Coronary artery (tissue), 2 donors: ENCODE results near the gene ATXN1.
A peak's percentile ranks its signal among the peaks of the same experiment; 100 is the strongest.

Source experiments
- DNase-seq: peaks from one replicate; pipeline ENCODE4 v3.0.0-alpha.2; 2017; ENCODE audit warnings: low spot score
- H3K27ac ChIP-seq, 2 donors: fragments of 200-600 bp; sonication (generic); one replicate each; pipeline ENCODE4 v1.5.1; 2016 to 2019
- H3K4me3 ChIP-seq: fragments of 200-600 bp; sonication (generic); 2 replicates; pipeline ENCODE4 v1.5.1; 2016; ENCODE audit warnings: mild to moderate bottlenecking, moderate library complexity
- TF ChIP-seq, protein P1 (sequence below): fragments of 200-600 bp; sonication (generic); IDR thresholded peaks from one replicate; pipeline ENCODE4 v1.5.1; 2019; ENCODE audit warnings: antibody characterized with exemption

ATXN1 gene

DNA sequence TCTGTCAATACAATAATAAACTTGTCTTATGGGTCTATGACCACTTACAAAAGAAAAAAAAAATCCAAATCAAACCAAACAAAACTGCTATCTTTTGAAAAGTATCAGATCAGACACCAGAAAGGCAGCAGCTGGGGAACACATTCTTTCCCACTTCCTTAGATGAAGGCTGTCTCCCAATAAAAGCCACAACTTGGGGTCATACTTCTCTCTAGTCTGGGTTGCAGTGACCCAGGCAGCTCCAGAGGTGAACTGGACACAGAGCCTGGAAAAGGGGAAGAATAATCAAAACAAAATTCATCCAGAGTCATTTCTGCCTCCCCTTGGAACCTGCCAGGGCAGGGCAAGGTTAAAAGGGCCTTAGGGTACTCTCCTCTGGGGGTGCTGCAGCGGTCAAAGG is 19.1 kb downstream of the ATXN1 start:
- no peak for DNase-seq
- Histone ChIP-seq H3K4me3 (no peak overlapping the region), H3K27ac (peak overlapping the region in 1 of 2 donors; percentile 19)
- TF ChIP-seq, protein P1, sequence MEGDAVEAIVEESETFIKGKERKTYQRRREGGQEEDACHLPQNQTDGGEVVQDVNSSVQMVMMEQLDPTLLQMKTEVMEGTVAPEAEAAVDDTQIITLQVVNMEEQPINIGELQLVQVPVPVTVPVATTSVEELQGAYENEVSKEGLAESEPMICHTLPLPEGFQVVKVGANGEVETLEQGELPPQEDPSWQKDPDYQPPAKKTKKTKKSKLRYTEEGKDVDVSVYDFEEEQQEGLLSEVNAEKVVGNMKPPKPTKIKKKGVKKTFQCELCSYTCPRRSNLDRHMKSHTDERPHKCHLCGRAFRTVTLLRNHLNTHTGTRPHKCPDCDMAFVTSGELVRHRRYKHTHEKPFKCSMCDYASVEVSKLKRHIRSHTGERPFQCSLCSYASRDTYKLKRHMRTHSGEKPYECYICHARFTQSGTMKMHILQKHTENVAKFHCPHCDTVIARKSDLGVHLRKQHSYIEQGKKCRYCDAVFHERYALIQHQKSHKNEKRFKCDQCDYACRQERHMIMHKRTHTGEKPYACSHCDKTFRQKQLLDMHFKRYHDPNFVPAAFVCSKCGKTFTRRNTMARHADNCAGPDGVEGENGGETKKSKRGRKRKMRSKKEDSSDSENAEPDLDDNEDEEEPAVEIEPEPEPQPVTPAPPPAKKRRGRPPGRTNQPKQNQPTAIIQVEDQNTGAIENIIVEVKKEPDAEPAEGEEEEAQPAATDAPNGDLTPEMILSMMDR, result no peak

DNA sequence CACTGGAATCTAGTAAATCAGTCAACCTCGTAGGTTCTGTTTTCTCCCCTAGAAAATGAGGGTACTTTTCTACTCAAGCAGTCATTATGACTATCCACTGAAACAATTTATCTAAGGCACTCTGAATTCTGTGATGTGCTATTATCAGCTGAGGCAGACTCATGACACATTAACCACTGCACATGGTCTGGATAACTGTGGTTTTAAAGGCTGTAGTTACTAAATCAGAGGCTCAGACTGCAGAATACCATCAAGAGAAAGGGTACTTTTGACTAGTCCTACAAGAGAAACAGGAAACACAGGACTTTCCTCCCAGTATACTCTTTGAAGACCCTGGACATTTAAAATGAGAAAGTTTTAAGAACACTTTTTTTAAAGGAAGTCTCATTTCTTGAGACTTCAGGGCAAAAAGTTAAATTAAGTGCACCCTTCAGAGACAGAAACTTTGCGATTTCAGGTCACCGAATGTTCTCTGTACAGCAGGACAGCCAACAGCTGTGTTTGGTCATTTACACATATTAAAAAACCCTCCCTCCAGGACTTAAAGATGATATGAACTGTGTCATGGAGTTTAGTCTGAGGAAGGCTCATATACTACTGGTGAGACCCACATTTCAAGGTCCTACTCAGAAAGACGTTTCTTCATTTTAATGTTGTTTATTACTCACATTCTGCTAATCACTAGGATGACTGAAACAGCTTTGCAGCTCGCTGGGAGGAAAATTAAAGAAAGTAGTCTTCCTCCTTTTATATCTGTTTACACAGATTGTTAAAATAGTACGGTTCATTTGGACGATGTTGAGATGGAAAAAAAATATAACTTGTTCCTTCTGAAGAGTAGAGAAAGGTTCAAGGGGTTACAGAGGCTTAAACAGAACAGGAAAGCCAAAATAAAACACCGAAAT is 19.9 kb downstream of the ATXN1 start:
- H3K4me3 ChIP-seq, result no peak overlapping the region
- TF ChIP-seq, protein P1, result no peak
- peak overlapping the region; percentile 40 for H3K27ac ChIP-seq
- DNase-seq, result no peak

DNA sequence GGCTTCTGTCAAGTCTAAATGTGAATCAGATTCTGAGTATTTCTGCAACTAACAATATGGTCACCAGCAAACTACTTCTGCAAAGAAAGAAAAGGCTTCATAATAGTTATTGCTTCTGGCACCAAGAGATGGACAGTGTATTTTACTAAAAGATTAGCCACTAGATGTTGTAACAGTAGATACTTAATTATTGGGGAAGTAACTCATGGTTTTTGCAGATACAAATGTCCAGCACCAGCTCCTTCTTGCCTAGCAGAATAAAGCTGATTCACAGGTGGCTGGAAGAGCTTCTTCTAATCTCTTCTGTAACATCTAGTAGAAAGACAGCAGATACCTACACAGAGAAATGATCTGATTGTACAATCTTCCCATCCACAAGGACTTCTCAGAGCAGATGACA is 21.2 kb downstream of the ATXN1 start:
- TF ChIP-seq, protein P1, result no peak
- Histone ChIP-seq H3K4me3 (no peak overlapping the region), H3K27ac (peak overlapping the region in 1 of 2 donors; percentile 40)
- no peak for DNase-seq

DNA sequence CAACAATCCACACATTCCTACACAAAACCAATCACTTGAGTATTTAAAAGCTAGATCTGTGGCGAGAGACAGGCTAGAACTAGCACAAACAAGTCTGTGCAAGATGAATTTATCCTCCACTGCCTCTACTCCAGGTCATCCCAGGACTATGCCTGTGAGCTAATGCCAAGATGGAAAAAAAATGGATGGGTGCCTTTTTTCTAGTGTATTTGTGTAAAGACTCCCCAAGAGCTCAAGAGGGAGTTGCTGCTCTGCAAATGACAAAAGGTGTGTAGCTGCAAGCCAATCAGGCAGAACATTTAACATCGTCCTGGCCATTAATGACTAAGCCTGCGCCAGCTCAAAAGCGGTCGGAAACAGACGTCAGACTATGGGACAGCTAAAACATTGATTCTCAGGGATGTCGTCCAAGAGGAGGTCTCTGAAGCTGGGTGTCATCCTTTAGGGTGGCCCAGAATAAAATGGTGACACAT is 21.9 kb downstream of the ATXN1 start:
- TF ChIP-seq, protein P1, result no peak
- no peak for DNase-seq
- peak overlapping the region in 1 of 2 donors; percentile 40 for H3K27ac ChIP-seq
- no peak overlapping the region for H3K4me3 ChIP-seq

DNA sequence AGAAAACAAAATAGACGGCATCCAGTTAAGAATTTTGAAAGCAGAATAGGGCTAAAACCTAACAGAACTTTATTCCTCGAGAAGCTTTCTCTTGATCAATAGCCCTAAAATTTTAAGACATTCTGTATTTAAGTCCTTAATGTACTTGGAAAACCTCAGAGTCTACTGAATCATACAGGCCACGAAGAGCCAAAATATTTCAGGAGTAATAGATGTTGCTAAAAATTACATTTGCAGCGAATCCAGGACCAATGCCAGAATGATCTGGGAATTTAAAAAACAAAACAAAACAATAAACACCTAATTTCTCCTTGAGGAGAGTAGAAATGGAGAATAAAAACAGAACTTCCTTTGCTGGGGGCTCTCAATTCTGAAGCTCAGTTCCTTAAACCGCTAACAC is 23.3 kb downstream of the ATXN1 start:
- no peak for DNase-seq
- TF ChIP-seq, protein P1, result no peak
- no peak overlapping the region for H3K4me3 ChIP-seq
- H3K27ac ChIP-seq, result peak overlapping the region; percentile 4 to 17

DNA sequence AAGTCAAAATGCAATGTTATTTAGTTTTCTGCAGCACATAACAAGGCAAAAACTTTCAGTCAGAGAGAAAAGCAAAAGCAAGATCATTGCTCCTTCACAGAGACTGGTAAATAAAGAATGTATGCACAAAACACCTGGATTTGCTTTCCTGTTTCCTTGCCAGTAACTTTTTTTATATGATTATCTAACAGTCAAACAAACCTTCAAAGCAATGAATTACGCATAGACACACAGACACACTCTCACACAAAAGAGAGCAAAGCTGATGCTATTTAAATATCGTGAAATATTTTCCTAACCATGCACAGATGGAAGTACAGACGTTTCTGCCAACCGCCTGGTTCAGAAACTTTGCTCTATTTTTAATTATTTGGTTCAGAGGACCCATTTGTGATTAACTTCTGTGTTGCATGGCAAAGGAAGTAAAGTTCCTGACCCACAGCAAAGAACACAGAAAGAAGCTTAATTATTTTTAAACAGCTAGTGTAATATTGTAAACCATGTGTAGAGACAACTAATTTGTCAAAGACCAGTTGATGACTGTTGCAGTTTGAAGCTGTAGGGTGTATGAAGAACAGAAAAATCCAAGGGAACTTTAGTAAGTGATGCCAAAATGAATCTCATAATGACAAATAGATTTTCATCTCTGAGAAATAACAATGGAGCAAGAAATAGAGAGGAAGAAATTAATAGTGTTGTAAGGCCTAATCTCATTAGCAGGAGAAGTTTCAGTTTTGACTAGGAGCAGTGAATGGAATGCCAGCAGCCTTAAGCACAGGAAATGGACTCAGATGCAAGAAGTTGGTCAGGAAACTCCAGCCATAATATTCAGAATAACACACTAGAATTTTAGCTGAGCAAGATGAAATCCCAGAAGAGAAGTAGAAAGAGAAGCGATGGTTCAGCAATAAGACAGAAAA is 24.1 kb downstream of the ATXN1 start:
- Histone ChIP-seq H3K27ac (peak overlapping the region; percentile 1 to 43), H3K4me3 (peak overlapping the region; percentile 22)
- TF ChIP-seq, protein P1, result no peak
- DNase-seq, result no peak
